ENCODE results near the gene HMCN1.
"Not testable (repeated sequence)": the region's sequence is repeated elsewhere in the genome, so short reads cannot be mapped to it uniquely, and the experiment has no call there.

HMCN1 gene

DNA sequence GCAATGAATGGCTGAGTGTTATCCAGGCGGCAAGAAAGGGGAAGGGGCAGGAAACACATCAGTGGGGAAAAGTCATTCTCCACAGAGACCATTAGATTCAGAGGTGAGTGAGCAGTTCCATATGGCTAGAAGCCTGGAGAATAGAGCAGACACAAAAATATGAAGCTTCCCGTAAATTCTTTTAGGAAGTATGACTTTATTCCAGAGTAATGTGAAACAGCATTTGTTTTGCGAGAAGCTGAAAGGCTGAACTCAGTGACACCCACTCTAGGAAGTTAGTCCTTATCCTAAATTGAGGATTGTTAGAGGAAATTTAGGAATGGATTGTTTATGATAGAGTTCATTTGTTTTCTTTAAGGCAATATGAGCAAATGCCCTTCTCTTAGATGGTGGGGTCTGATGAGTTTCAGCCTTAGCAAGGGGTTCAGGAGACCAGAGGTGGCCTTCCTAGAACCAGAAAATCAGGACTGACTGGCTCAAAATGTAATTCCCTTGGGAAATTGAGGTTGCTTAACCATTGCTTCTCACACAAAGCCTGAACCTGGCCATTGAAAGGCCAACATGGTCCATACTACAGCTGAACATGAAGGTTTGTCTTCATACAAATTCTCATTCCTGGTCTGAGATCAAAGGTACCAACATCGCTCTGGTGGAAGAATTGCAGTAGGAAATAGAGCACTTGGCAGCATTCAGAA, 473.3 kb downstream of the HMCN1 start:
- POLR2A ChIA-PET = interaction anchor here (0.7 to 1.8 kb wide), 2 partner anchors 20 to 55 kb away, joined by 3 to 8 read pairs; no protein-coding TSS in a partner anchor
- no peak overlapping the region for H3K4me3 ChIP-seq (ENCODE audit: low read depth, low read length)
- TF ChIP-seq, protein P1, sequence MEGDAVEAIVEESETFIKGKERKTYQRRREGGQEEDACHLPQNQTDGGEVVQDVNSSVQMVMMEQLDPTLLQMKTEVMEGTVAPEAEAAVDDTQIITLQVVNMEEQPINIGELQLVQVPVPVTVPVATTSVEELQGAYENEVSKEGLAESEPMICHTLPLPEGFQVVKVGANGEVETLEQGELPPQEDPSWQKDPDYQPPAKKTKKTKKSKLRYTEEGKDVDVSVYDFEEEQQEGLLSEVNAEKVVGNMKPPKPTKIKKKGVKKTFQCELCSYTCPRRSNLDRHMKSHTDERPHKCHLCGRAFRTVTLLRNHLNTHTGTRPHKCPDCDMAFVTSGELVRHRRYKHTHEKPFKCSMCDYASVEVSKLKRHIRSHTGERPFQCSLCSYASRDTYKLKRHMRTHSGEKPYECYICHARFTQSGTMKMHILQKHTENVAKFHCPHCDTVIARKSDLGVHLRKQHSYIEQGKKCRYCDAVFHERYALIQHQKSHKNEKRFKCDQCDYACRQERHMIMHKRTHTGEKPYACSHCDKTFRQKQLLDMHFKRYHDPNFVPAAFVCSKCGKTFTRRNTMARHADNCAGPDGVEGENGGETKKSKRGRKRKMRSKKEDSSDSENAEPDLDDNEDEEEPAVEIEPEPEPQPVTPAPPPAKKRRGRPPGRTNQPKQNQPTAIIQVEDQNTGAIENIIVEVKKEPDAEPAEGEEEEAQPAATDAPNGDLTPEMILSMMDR (IDR thresholded peaks at IDR 0.05; ENCODE audit: insufficient read depth, low read length, missing control alignments) = no peak
- DNase-seq (ENCODE audit: low read depth, low spot score) = no peak
- CTCF ChIA-PET = interaction anchor here (0.8 to 5.3 kb wide), 7 partner anchors 13 to 487 kb away, joined by 3 to 41 read pairs (median 3); no protein-coding TSS in a partner anchor

DNA sequence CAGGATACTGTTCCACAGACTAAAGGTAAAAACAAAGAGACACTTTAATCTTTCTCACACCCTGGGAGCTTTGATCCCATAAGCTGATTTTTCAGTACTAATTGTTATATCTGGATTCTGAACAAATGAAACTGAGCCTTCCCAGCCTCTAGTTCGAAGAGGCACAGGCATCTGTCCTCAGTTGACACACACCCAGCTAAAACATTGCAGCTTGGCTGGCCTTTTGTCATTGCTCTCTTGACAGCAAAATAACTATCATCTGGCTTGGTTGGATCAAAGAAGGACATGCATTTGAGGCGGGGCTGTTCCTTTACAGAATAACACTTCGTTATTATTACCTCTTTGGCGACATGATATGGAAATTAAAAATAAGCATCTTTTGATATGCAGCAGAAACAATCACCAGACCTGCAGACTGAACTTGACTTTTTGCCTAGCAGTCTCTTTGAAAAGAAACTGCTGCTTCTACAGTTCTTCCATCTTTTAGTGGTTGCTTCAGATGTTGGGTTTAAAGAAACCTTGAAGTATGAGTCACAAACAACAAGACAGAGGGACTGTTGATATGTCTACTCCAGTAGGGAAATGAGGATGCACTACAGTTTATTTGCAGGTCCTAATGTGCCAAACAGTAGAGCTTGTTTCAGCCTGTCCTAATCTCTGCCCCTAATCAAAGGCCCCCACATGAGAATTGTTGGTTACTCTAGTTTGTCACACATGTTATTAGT, 474.4 kb downstream of the HMCN1 start:
- H3K4me3 ChIP-seq (ENCODE audit: low read depth, low read length) = no peak overlapping the region
- CTCF ChIA-PET = interaction anchor here (0.8 to 5.3 kb wide), 9 partner anchors 12 to 528 kb away, joined by 3 to 41 read pairs (median 3); no protein-coding TSS in a partner anchor
- POLR2A ChIA-PET = interaction anchor here (1.8 kb wide), 1 partner anchor 21 kb away, joined by 8 read pairs; no protein-coding TSS in a partner anchor
- TF ChIP-seq, protein P1 (IDR thresholded peaks at IDR 0.05; ENCODE audit: insufficient read depth, low read length, missing control alignments) = no peak
- DNase-seq (ENCODE audit: low read depth, low spot score) = no peak

DNA sequence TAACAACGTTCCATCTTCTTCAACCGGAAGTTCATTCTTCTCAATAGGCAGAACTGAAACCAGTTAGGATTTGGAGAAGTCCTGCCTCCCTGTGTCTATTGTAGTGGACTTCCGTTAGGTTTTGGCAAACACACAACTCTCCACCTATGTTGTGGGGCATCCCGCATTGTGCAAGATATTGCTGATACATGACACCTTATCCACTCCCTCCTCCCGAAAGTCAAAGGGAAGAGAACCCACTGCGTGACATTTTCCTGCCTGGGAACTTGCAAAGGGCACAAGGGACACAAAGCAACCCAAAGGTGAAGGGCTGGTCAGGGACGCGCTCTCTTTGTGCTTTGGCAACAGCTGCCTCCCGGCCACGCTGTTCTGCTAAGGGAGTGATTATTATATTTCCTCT, 476.1 kb downstream of the HMCN1 start:
- no peak overlapping the region for H3K4me3 ChIP-seq (ENCODE audit: low read depth, low read length)
- POLR2A ChIA-PET = no interaction called here
- TF ChIP-seq, protein P1 (IDR thresholded peaks at IDR 0.05; ENCODE audit: insufficient read depth, low read length, missing control alignments) = no peak
- DNase-seq (ENCODE audit: low read depth, low spot score) = no peak
- CTCF ChIA-PET = interaction anchor here (0.8 to 5.3 kb wide), 7 partner anchors 11 to 514 kb away, joined by 3 to 41 read pairs (median 3); no protein-coding TSS in a partner anchor

DNA sequence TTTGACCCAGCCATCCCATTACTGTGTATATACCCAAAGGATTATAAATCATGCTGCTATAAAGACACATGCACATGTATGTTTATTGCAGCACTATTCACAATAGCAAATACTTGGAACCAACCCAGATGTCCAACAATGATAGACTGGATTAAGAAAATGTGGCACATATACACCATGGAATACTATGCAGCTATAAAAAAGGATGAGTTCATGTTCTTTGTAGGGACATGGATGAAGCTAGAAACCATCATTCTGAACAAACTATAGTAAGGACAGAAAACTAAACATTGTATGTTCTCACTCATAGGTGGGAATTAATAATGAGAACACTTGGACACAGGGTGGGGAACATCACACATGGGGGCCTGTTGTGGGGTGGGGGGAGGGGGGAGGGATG, 477.4 kb downstream of the HMCN1 start:
- DNase-seq (ENCODE audit: low read depth, low spot score); H3K4me3 ChIP-seq (ENCODE audit: low read depth, low read length); POLR2A ChIA-PET: not testable (repeated sequence)
- CTCF ChIA-PET = interaction anchor here (1.2 to 5.3 kb wide), 3 partner anchors 56 to 531 kb away, joined by 4 to 41 read pairs (median 31); no protein-coding TSS in a partner anchor

DNA sequence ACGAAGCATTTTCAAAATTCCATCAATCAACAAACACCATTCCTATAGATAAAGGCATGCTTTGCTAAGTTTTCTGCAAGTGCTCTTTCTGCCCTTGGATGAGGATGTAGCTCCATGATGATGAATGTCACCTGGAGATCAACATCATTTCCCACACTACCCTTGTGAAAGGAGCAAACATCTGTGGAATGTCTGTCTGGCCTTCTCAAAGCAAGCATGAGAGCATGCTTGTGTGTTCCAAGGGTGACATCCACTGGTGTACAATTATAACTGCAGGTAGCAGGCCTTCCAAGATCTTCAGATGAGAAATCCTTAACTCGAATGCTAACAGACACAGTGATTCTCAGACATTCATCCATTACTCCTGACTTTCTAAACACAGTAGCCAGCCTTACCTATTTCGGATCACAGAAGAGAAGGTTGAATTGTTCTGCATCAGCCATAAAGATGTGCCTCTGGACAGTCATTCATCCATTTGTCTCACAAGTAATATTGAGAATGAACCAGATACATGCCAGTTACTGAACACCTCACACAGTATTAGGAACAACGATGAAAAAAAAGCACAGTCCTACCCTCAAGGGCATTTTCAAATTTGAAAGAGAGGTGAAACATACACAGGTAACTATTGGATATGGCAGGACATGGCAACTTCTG, 478.5 kb downstream of the HMCN1 start:
- ChIA-PET POLR2A (no interaction called here), CTCF (interaction anchor here (0.6 to 4.0 kb wide), 22 partner anchors 9 to 1226 kb away, joined by 3 to 46 read pairs (median 3); partner anchors contain the start of gene HMCN1)
- peak; percentile 92 for DNase-seq (ENCODE audit: low read depth, low spot score)
- TF ChIP-seq, protein P1 (IDR thresholded peaks at IDR 0.05; ENCODE audit: insufficient read depth, low read length, missing control alignments) = peak; percentile 77
- no peak overlapping the region for H3K4me3 ChIP-seq (ENCODE audit: low read depth, low read length)

DNA sequence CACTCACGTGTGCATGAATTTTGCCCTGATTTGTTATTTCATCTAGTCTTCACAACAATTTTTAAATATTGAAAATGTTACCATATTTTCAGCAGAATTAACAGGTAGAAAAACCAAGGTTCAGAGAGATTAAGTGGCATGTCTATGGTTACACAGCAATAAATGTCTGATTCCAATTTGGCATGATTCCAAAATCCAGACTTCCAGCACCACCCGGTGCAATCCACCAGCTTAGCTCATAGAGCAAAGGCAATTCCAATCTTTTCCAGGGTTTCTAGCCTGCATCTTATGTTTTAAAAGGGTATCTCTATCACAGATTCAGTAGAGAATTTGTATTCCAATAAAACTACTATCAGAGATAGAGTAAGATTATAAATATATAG, 479.0 kb downstream of the HMCN1 start:
- H3K4me3 ChIP-seq (ENCODE audit: low read depth, low read length) = no peak overlapping the region
- POLR2A ChIA-PET = no interaction called here
- TF ChIP-seq, protein P1 (IDR thresholded peaks at IDR 0.05; ENCODE audit: insufficient read depth, low read length, missing control alignments) = no peak
- CTCF ChIA-PET = interaction anchor here (0.9 to 4.0 kb wide), 8 partner anchors 16 to 1226 kb away, joined by 3 to 46 read pairs (median 6); no protein-coding TSS in a partner anchor
- DNase-seq (ENCODE audit: low read depth, low spot score) = no peak
